Thyroid gland (tissue), 4 donors: ENCODE results near the gene RAB15. TPM values are rescaled to one million over a fixed set of nuclear protein-coding genes. Genes with fewer than 3 reads are reported as not detected.

Experiments
- DNase-seq, 2 donors: peaks; one replicate each; pipeline ENCODE4 v3.0.0-alpha.2; 2019
- H3K27ac ChIP-seq, 3 donors: fragments of 200-600 bp; sonication (generic); 1 replicate in 2 of 3; 2 replicates in 1 of 3; pipeline ENCODE4 v1.5.1; 2016 to 2019; ENCODE audit warnings: mild to moderate bottlenecking in 1 of 3, moderate library complexity in 1 of 3
- H3K27me3 ChIP-seq: fragments of 200-600 bp; sonication (generic); one replicate; pipeline ENCODE4 v1.5.1; 2019
- H3K36me3 ChIP-seq, 2 donors: fragments of 200-600 bp; sonication (generic); one replicate each; pipeline ENCODE4 v1.5.1; 2016 to 2019
- H3K4me1 ChIP-seq, 2 donors: fragments of 200-600 bp; sonication (generic); one replicate each; pipeline ENCODE4 v1.5.1; 2017 to 2019
- H3K4me3 ChIP-seq, 3 donors: fragments of 200-600 bp; sonication (generic); replicated peaks in 1 of 3; 1 replicate in 2 of 3; 2 replicates in 1 of 3; pipeline ENCODE4 v1.5.1; 2016; ENCODE audit warnings: mild to moderate bottlenecking in 1 of 3
- H3K9me3 ChIP-seq: fragments of 200-600 bp; sonication (generic); one replicate; pipeline ENCODE4 v1.5.1; 2017
- CTCF ChIP-seq, 6 experiments: fragments of 200-600 bp in 3 of 6; fragments of 450-650 bp in 3 of 6; sonication (generic) in 3 of 6; IDR thresholded peaks; one replicate each; pipeline ENCODE4 v1.5.1; 2016 to 2019; ENCODE audit warnings: antibody characterized with exemption in 6 of 6, mild to moderate bottlenecking in 2 of 6, inconsistent platforms in 1 of 6, moderate library complexity in 1 of 6
- POLR2A ChIP-seq, 2 donors: fragments of 450-650 bp; IDR thresholded peaks; one replicate each; pipeline ENCODE4 v1.6.1; 2017; ENCODE audit warnings: antibody characterized with exemption in 2 of 2, mild to moderate bottlenecking in 2 of 2, moderate library complexity in 1 of 2
- WGBS, 2 donors: methylation state at CpG; one replicate each; pipeline ENCODE4 v1.1.5; 2017; 5-methylcytosine and 5-hydroxymethylcytosine counted together
- intact Hi-C: fragments of 100-400 bp; cut with DNase I; formaldehyde crosslinking; loops from one replicate; pipeline ENCODE4 v1.15.1; 2023
- total RNA-seq, 4 donors: library from RNA; depleted of rRNA; stranded (reverse); fragments of >200 nt; gene quantifications; one replicate each; pipeline ENCODE4 v1.2.3, GENCODE V29; 2016

RAB15 gene
- total RNA-seq, 4 donors from 2014 or later: 6.0 to 12.7 (median 6.3) TPM

GRCh38 chr14:64952598-64953309 lies 19.4 kb downstream of the RAB15 start:
- H3K36me3 ChIP-seq: no peaks in the 10 kb centered on the region
- H3K27me3 ChIP-seq: no peaks in the 10 kb centered on the region
- no peaks in the 10 kb centered on the region for H3K9me3 ChIP-seq
- no peak for TF ChIP-seq CTCF (IDR thresholded peaks at IDR 0.05)
- H3K4me1 ChIP-seq: peaks cover 0 to 8% of the 10 kb centered on the region in 2 donors
- 80 to 82% methylated on average over 7 of the region's 7 CpGs for WGBS, 2 donors
- H3K27ac ChIP-seq: no peak overlapping the region
- DNase-seq: no peak
- intact Hi-C loops: no loop called here
- H3K4me3 ChIP-seq: no peak overlapping the region

GRCh38 chr14:64951724-64952123 lies 20.4 kb downstream of the RAB15 start:
- Histone ChIP-seq H3K27me3 (no peaks in the 10 kb centered on the region), H3K36me3 (no peaks in the 10 kb centered on the region), H3K27ac (no peak overlapping the region), H3K4me1 (peaks cover 0 to 8% of the 10 kb centered on the region in 2 donors), H3K4me3 (no peak overlapping the region), H3K9me3 (no peaks in the 10 kb centered on the region)
- intact Hi-C loops: no loop called here
- no peak for DNase-seq
- TF ChIP-seq POLR2A (IDR thresholded peaks at IDR 0.05): no peak
- TF ChIP-seq CTCF (IDR thresholded peaks at IDR 0.05): no peak

GRCh38 chr14:64951291-64951690 lies 20.8 kb downstream of the RAB15 start:
- TF ChIP-seq POLR2A (IDR thresholded peaks at IDR 0.05) (no peak), CTCF (IDR thresholded peaks at IDR 0.05) (no peak)
- 94 to 97% methylated on average over 8 of the region's 8 CpGs for WGBS, 2 donors
- DNase-seq: no peak
- H3K27me3 ChIP-seq: no peaks in the 10 kb centered on the region
- no peaks in the 10 kb centered on the region for H3K36me3 ChIP-seq
- H3K4me3 ChIP-seq: no peak overlapping the region
- intact Hi-C loops: no loop called here
- peaks cover 0 to 8% of the 10 kb centered on the region in 2 donors for H3K4me1 ChIP-seq
- no peaks in the 10 kb centered on the region for H3K9me3 ChIP-seq
- H3K27ac ChIP-seq: no peak overlapping the region

GRCh38 chr14:64950889-64951288 lies 21.2 kb downstream of the RAB15 start:
- H3K27ac ChIP-seq: no peak overlapping the region
- TF ChIP-seq POLR2A (IDR thresholded peaks at IDR 0.05): no peak
- no peak for TF ChIP-seq CTCF (IDR thresholded peaks at IDR 0.05)
- DNase-seq: no peak
- no peaks in the 10 kb centered on the region for H3K9me3 ChIP-seq
- H3K36me3 ChIP-seq: no peaks in the 10 kb centered on the region
- no peaks in the 10 kb centered on the region for H3K27me3 ChIP-seq
- peaks cover 0 to 8% of the 10 kb centered on the region in 2 donors for H3K4me1 ChIP-seq
- H3K4me3 ChIP-seq: no peak overlapping the region
- 95 to 96% methylated on average over 8 of the region's 8 CpGs for WGBS, 2 donors
- intact Hi-C loops: no loop called here

- Histone ChIP-seq H3K4me3 (no peak overlapping the region), H3K36me3 (no peaks in the 10 kb centered on the region), H3K4me1 (no peaks in the 10 kb centered on the region), H3K9me3 (no peaks in the 10 kb centered on the region), H3K27ac (no peak overlapping the region), H3K27me3 (no peaks in the 10 kb centered on the region)
- TF ChIP-seq POLR2A (IDR thresholded peaks at IDR 0.05): no peak
- no peak for TF ChIP-seq CTCF (IDR thresholded peaks at IDR 0.05)
- intact Hi-C loops: no loop called here
- 93 to 94% methylated on average over 8 of the region's 8 CpGs for whole genome bisulfite sequencing, 2 donors
- no peak for DNase-seq
These were observed 23.4 kb downstream of the RAB15 start for GRCh38 chr14:64948612-64949210.
